AG09309 (cell line): Measurements from ENCODE around the gene PDE10A.

ENCODE experiments used
- DNase-seq: peaks from one replicate; pipeline ENCODE4 v3.0.0-alpha.2; 2010; ENCODE audit warnings: low read depth
- H3K4me3 ChIP-seq: 2 replicates; pipeline ENCODE4 v1.5.1; 2011; ENCODE audit warnings: mild to moderate bottlenecking, low read depth, low read length, moderate library complexity; ENCODE audit not compliant: control insufficient read depth
- CTCF ChIP-seq: IDR thresholded peaks from 2 replicates; pipeline ENCODE4 v1.5.1; 2011; ENCODE audit warnings: mild to moderate bottlenecking, low read depth, low read length, inconsistent platforms; ENCODE audit not compliant: insufficient read depth, control insufficient read depth; ENCODE audit errors: missing control alignments

The PDE10A gene

DNA sequence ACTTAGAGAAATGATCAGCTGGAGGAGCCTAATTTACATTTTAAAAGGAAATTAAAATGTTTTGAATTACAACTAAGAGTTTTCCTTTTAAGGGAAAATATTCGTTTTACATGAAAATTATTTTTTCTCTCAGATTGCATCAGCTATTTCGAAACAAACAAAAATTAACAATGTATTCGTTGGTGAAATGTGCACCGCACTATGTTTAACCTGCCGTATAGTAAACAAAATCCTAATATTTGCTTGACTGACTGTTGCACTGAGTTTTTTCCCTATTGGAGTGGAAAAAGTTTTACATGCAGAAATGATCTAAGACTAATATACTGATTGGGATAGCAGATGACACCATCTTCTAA is 5.7 kb downstream of the PDE10A start:
- no peak overlapping the region for H3K4me3 ChIP-seq
- no peak for TF ChIP-seq CTCF
- no peak for DNase-seq

DNA sequence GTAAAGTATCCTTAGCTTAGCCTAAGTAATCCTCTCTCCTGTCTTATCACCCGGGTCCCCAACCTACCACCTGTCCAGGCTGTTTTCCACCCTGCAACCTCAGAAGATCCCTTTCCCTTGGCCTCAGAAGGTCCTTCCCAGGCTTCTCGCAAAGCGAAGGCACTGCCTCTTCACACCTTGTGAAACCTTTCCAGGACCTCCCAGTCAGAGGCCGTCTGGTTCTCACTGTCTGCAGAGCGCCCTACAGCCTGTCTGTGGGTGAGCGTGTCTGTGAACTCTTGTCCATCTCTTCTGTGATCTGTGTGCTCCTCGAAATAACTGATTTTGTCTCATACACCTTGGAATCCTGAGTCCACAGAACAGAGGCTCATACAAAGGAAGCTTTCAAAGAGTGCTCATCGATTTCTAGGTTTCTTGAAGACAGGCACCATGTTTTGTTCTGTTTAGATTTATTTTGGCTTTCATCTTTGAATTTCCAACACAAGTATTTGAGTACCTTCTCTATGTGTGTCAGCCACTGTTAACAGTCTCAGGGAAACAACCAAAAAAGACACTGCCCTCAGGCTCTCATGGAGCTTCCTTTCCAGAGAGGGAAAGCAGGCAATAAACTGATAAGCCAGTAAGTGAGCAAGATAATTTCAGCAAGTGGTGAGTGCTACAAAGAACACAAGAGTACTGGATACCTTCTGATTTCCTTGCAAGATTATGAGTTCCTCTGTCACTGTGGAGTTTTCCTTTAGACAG is 6.3 kb downstream of the PDE10A start:
- TF ChIP-seq CTCF = no peak

DNA sequence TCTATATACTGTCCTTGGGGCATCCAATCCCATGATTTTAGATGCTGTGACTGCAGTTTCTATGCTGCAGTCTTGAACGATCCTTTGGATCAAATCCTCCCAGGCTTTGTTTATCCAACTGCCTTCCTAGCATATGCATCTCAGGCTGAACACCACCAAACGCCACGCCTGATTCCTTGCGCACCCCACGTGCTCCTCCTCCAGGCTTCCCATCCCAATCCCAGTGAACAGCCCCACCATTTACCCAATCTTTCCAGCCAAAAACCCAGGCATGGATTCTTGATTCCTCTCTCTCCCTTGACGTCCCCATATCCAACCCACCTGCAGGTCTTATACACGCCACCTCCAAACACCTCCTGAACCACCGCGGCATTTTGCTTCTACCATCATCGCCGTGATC is 7.8 kb downstream of the PDE10A start:
- no peak for TF ChIP-seq CTCF

More for the DNA sequence above, 6.3 kb downstream of the PDE10A start:
- no peak for DNase-seq
- H3K4me3 ChIP-seq = no peak overlapping the region

DNA sequence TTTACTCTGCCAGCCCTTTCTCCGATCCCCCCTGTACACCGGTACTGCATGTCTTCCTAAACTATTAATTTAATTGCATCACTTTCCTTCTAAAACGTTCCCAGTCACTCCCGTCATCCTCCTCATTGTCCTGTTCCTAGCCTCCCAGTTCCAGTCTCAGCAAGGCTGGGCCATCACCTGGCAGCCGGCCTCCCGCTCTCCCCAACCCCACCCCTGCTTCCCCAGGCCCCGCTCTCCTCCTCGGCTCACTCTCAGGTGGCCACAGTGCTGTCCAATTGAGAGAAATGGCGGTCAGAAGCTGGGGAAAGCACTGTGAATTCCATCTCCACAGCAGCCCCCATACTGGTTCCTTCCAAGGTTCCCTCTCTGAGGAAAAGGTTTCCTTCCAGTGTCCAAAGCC is 8.9 kb downstream of the PDE10A start:
- DNase-seq = no peak
- no peak overlapping the region for H3K4me3 ChIP-seq
- no peak for TF ChIP-seq CTCF

More for the DNA sequence above, 7.8 kb downstream of the PDE10A start:
- no peak for DNase-seq
- no peak overlapping the region for H3K4me3 ChIP-seq

- no peak overlapping the region for H3K4me3 ChIP-seq
- DNase-seq = no peak
- no peak for TF ChIP-seq CTCF
Observed at GRCh38 chr6:165653607-165654006, 9.4 kb downstream of the PDE10A start.

DNA sequence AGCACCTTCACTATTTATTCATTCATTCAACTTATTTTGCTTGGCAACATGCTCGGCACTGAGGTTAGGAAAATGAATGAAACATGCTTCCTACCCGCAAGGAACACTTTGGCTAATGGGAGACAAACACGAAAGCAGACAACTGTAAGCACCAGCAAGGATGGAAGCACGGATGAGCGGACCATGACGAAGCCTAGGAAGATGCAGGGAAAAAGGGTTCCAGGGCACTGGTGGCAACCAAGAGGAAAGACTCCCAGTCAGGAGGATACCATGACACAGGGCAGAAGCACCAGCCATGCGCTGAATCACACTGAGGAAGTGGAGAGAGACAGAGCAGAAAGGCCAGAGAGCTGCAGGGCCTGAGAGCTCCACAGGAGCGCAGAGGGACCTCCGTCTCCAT is 9.8 kb downstream of the PDE10A start:
- no peak for TF ChIP-seq CTCF
- no peak overlapping the region for H3K4me3 ChIP-seq
- DNase-seq = no peak

DNA sequence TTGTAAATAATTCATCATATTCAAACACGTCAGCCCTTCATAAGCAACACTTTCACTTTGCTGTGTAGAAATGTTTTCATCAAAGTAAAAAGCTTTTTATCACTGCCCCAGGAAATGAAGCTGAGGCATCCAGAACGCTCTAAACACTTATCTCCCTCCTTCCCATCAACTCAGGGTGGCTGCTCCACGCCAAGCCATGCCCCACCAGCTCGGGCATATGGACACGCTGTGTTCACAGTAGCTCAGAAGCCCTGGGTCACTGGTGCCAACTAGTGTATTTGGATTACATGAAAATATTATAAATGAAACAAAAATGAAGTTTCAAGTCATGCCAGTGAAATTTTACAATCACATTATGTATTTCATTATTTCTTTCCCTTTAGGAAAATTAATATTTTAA is 10.3 kb downstream of the PDE10A start:
- no peak for TF ChIP-seq CTCF

More for the DNA sequence above, 10.3 kb downstream of the PDE10A start:
- H3K4me3 ChIP-seq = no peak overlapping the region
- no peak for DNase-seq
